GM18505 (cell line): Measurements from ENCODE around the gene CCNYL1.
A peak's percentile ranks its signal among the peaks of the same experiment; 100 is the strongest.

Experiments
- ATAC-seq: cut with Tn5 transposase; IDR thresholded peaks from one replicate; pipeline ENCODE4 v1.9.1; 2021; ENCODE audit not compliant: unreplicated experiment
- POLR2A ChIP-seq: IDR thresholded peaks from 4 replicates; pipeline ENCODE4 v1.6.1; 2011; ENCODE audit warnings: borderline replicate concordance; ENCODE audit not compliant: insufficient read depth, insufficient read length; ENCODE audit errors: extremely low read depth

Gene CCNYL1

GRCh38 chr2:207768866-207769596, 57.6 kb downstream of the CCNYL1 start:
- ATAC-seq: peak; percentile 16
- TF ChIP-seq POLR2A: no peak

DNA sequence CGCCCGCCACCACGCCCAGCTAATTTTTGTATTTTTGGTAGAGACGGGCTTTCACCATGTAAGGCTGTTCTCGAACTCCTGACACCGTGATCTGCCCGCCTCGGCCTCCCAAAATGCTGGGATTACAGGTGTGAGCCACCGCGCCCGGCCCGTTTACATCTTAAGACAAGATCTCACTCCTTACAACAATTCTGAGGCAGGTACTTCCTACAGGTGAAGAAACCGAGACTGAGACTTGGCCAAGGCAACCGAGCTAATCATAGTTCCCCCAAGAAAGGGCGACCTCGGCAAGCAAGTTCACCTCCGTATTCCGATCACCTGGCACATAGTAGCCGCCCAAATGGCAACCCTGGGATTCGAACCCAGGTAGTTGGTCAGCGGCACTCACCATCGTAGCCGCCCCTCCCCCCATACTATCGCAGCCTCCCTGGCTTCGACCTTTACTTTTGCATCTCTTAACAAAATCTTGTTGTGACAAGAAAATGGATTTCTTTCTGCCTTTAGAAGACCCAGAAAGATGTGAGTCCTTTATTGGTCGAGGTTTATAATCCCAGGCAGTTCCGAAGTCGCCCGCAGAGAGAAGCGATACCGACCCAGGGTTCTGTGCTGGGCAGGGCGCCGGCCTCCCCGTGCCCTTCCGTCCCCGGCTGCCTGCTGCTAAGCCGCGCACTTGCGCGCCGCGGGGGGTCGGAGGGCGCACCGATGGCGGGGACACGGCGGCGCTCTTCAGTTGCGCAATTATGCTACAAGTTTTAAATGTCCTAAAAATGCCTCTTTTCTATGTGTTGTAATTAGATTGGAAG, 59.4 kb downstream of the CCNYL1 start:
- no peak for TF ChIP-seq POLR2A
- ATAC-seq: no peak

DNA sequence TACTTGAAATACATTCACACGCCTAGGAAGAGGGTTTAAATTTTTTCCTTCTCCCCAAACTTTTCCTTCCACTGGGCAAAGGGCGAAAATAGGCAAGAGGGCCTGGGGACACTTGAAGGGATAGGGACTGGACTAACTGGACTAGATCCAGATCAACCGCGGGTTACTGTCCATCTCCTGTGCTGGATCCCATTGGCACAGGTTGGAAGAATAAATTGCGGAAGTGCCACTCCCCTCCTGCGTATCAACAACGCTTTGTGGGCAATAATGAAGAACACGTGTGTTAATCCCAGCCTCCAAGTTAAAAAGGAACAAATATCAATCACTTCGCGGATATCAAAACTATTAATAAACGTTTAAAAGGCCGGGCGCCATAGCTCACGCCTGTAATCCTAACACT, 60.0 kb downstream of the CCNYL1 start:
- TF ChIP-seq POLR2A: no peak
- ATAC-seq: no peak

DNA sequence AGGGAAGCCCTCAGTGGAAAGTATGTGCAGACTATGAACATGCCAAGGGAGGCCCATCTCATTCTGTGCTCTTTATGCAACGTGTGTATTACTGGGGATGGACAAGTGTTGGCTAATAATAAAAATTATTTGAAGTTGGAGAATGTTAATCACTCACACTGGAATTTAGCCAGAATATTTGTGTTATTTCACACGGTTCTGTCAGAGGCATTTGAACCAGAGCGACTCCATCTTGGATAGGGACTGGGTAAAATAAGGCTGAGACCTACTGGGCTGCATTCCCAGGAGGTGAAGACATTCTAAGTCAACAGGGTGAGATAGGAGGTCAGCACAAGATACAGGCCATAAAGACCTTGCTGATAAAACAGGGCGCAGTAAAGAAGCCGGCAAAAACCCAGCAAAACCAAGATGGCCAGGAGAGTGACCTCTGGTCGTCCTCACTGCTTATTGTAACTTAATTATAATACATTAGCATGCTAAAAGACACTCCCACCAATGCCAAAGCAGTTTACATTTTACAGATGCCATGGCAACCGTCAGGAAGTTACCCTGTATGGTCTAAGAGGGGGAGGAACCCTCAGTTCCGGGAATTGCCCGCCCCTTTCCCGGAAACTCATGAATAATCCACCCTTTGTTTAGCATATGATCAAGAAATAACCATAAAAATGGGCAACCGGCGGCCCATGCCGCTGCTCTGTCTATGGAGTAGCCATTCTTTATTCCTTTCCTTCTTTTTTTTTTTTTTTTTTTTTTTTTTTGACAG, 60.8 kb downstream of the CCNYL1 start:
- ATAC-seq: no peak
- no peak for TF ChIP-seq POLR2A

- TF ChIP-seq POLR2A: no peak
- ATAC-seq: no peak
Measured at GRCh38 chr2:207772844-207773205, 61.4 kb downstream of the CCNYL1 start.

GRCh38 chr2:207775473-207775872, 64.0 kb downstream of the CCNYL1 start:
- no peak for TF ChIP-seq POLR2A
- no peak for ATAC-seq

- ATAC-seq: no peak
- no peak for TF ChIP-seq POLR2A
Measured at GRCh38 chr2:207777124-207777523, 65.7 kb downstream of the CCNYL1 start.

- no peak for TF ChIP-seq POLR2A
- ATAC-seq: no peak
Measured at GRCh38 chr2:207778298-207778882, 67.0 kb downstream of the CCNYL1 start.

GRCh38 chr2:207779523-207779922, 68.1 kb downstream of the CCNYL1 start:
- no peak for TF ChIP-seq POLR2A
- ATAC-seq: no peak

DNA sequence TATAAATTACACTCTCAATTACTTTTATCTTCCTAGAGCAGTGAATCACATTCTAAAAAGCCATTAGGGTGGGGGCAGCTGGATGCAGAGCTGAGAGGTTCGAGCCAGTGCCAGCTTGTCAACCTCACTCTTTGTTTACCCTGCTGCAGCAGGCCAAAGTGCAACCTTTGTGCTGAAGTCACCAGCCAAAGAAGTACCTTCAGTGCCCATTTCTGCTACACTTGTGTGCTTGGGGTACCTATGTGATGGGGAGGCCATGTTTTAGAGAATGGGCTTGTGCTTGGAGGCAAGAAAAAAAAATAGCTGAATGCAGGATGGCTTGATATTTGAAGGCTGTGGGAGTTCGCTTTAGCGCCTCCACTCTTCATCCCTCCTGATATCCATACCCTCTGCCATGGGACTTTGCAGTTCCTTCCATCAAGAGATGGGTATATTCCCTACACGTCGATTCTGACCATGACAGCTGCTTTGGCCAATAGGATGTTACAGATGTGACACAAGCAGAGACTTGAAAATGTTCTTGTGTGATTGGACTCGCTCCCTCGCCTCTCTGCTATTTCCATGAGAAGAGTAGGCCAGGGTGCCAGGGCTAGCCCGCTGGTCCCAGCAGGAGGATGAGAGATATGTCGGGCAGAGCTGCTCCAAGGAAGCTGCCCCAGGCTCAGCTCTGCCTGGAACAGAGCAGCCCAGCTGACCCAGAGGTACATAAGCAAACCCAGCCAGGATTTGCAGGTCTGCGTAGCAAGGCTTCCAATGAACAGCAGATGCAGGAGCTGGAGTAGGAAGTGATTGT, 71.0 kb downstream of the CCNYL1 start:
- TF ChIP-seq POLR2A: no peak
- ATAC-seq: no peak

GRCh38 chr2:207783514-207783913, 72.1 kb downstream of the CCNYL1 start:
- ATAC-seq: no peak
- TF ChIP-seq POLR2A: no peak

DNA sequence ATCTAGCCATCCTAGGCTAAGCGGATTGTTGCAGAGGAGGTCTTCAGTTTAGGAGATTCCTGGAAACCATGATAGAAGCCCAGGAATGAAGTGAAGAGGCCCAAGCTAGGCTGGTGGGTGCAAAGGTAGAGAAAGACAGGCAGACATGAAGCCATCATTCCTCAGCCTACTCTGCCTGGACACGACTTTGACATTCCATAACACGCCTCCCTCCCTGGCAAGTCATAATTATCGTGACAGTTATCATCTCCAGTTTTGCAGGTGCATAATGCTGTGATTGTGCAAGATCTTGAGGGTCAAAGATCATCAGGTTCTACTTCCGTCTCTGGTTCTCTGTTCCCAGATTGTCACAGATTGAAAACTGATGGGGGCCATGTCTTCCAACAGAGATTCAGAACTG, 73.5 kb downstream of the CCNYL1 start:
- no peak for TF ChIP-seq POLR2A
- no peak for ATAC-seq

DNA sequence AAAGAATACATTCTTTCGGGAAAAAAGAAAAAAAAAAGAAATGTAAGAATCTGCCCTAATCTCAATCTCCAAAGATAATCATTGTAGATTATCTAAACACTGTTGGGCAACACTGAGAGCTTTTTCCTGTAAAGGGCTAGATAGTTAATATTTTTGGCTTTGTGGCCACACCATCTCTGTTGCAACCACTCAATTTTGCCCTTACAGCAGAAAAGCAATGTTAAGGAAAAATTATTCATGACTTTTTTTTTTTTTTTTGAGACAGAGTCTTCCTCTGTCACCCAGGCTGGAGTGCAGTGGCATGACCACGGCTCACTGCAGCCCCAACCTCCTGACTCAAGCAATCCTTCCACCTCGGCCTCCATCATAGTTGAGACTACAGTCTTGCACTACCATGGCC, 75.6 kb downstream of the CCNYL1 start:
- no peak for ATAC-seq

DNA sequence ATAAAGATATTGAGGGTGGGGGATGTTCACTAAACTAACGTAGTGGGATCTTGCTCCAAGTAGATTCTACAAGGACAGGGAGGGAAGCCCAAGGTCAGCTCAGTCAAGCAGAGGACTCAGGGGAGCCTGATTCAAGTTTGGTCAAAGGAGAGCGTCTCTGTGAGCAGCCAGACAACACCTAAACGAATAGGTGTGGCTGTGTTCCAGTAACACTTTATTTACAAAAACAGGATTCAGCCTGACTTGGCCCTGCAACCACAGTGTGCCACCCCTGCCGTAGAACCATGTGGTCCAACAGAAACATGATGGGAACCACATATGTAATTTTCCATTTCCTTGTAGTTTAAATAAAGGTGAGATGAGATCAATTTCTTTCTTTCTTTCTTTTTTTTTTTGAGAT, 76.4 kb downstream of the CCNYL1 start:
- no peak for TF ChIP-seq POLR2A
- no peak for ATAC-seq

More for the DNA sequence above, 75.6 kb downstream of the CCNYL1 start:
- no peak for TF ChIP-seq POLR2A
